ENCODE data around the gene CMTM4. TPM values are rescaled to one million over a fixed set of nuclear protein-coding genes. Genes with fewer than 3 reads are reported as not detected.

Gene CMTM4
- total and polyA plus RNA-seq, 5 experiments from 2014 or later = 0.15 to 3.1 (median 1.1) TPM; not detected in 1

GRCh38 chr16:66590322-66590721, 106.2 kb downstream of the CMTM4 start:
- Mint-ChIP-seq H3K27me3 (peaks cover 0 to 5% (median 0%) of the 10 kb centered on the region in 5 donors), H3K4me1 (peaks cover 13 to 50% (median 34%) of the 10 kb centered on the region in 4 donors), H3K4me3 (peak overlapping the region; percentile 77 to 91 (median 88)), H3K36me3 (no peaks in the 10 kb centered on the region), H3K9me3 (no peaks in the 10 kb centered on the region), H3K27ac (peak overlapping the region; percentile 49 to 93 (median 82))
- peak; percentile 55 for ATAC-seq
- peak in 2 of 10 donors; percentile 46 to 49 for DNase-seq
- POLR2A ChIA-PET = interaction anchor here (0.6 to 2.6 kb wide), 9 partner anchors 12 to 184 kb away, joined by 3 to 32 read pairs (median 4); partner anchors contain the start of gene CKLF

GRCh38 chr16:66588981-66589713, 107.4 kb downstream of the CMTM4 start:
- peak overlapping the region; percentile 77 to 91 (median 88) for H3K4me3 Mint-ChIP-seq
- POLR2A ChIA-PET = interaction anchor here (0.8 to 2.6 kb wide), 9 partner anchors 13 to 183 kb away, joined by 3 to 32 read pairs (median 4); partner anchors contain the start of gene CKLF
- no peaks in the 10 kb centered on the region for H3K9me3 Mint-ChIP-seq
- peaks cover 0 to 5% (median 0%) of the 10 kb centered on the region in 5 donors for H3K27me3 Mint-ChIP-seq
- H3K4me1 Mint-ChIP-seq = peaks cover 13 to 45% (median 34%) of the 10 kb centered on the region in 4 donors
- H3K27ac Mint-ChIP-seq = peak overlapping the region; percentile 18 to 91 (median 68)
- ATAC-seq (peak; percentile 95), DNase-seq (peak; percentile 35 to 85 (median 56))
- no peaks in the 10 kb centered on the region for H3K36me3 Mint-ChIP-seq

- peak overlapping the region in 9 of 10 donors; percentile 27 to 82 (median 74) for H3K27ac Mint-ChIP-seq
- no peaks in the 10 kb centered on the region for H3K36me3 Mint-ChIP-seq
- peaks cover 0 to 5% (median 0%) of the 10 kb centered on the region in 5 donors for H3K27me3 Mint-ChIP-seq
- no peak for ATAC-seq
- POLR2A ChIA-PET = interaction anchor here (1.2 kb wide), 1 partner anchor 25 kb away, joined by 4 read pairs; no protein-coding TSS in a partner anchor
- DNase-seq = no peak
- no peaks in the 10 kb centered on the region for H3K9me3 Mint-ChIP-seq
- peak overlapping the region in 9 of 10 donors; percentile 22 to 80 (median 71) for H3K4me3 Mint-ChIP-seq
- H3K4me1 Mint-ChIP-seq = peaks cover 13 to 45% (median 34%) of the 10 kb centered on the region in 4 donors
Observed at GRCh38 chr16:66587881-66588600, 108.5 kb downstream of the CMTM4 start.

GRCh38 chr16:66585481-66586239, 110.9 kb downstream of the CMTM4 start:
- peak overlapping the region in 1 of 10 donors; percentile 11 for H3K4me3 Mint-ChIP-seq
- POLR2A ChIA-PET = interaction anchor here (0.6 to 1.2 kb wide), 2 partner anchors 10 to 109 kb away, joined by 3 to 7 read pairs; no protein-coding TSS in a partner anchor
- peaks cover 13 to 42% (median 33%) of the 10 kb centered on the region in 4 donors for H3K4me1 Mint-ChIP-seq
- peak overlapping the region in 3 of 10 donors; percentile 4 to 46 (median 14) for H3K27ac Mint-ChIP-seq
- no peak for ATAC-seq
- peaks cover 0 to 13% (median 4%) of the 10 kb centered on the region in 5 donors for H3K27me3 Mint-ChIP-seq
- no peaks in the 10 kb centered on the region for H3K36me3 Mint-ChIP-seq
- no peaks in the 10 kb centered on the region for H3K9me3 Mint-ChIP-seq
- no peak for DNase-seq

GRCh38 chr16:66581246-66581952, 115.1 kb downstream of the CMTM4 start:
- H3K4me3 Mint-ChIP-seq = no peak overlapping the region
- H3K4me1 Mint-ChIP-seq = peaks cover 8 to 28% (median 24%) of the 10 kb centered on the region in 4 donors
- DNase-seq (no peak), ATAC-seq (no peak)
- no peak overlapping the region for H3K27ac Mint-ChIP-seq
- no peaks in the 10 kb centered on the region for H3K36me3 Mint-ChIP-seq
- peaks cover 5 to 41% (median 32%) of the 10 kb centered on the region in 5 donors for H3K27me3 Mint-ChIP-seq
- POLR2A ChIA-PET = interaction anchor here (1.3 kb wide), 1 partner anchor 23 kb away, joined by 4 read pairs; the partner anchor contains the start of gene CMTM3
- H3K9me3 Mint-ChIP-seq = no peaks in the 10 kb centered on the region

GRCh38 chr16:66580605-66581209, 115.8 kb downstream of the CMTM4 start:
- Mint-ChIP-seq H3K36me3 (no peaks in the 10 kb centered on the region), H3K27me3 (peaks cover 5 to 39% (median 32%) of the 10 kb centered on the region in 5 donors), H3K4me1 (peaks cover 8 to 25% (median 21%) of the 10 kb centered on the region in 4 donors), H3K27ac (no peak overlapping the region), H3K4me3 (peak overlapping the region in 3 of 10 donors; percentile 14 to 76 (median 20)), H3K9me3 (no peaks in the 10 kb centered on the region)
- DNase-seq = no peak
- POLR2A ChIA-PET = interaction anchor here (2.6 kb wide), 1 partner anchor 29 kb away, joined by 11 read pairs; the partner anchor contains the start of gene CKLF
- ATAC-seq = no peak

GRCh38 chr16:66578651-66579531, 117.7 kb downstream of the CMTM4 start, which contains the start of gene CMTM2:
Gene CMTM2 (plus strand): TSS chr16:66579463. CDS start chr16:66579608, 145 bp downstream.
- peak within 1 kb of the TSS; percentile 72 to 85 (median 76) for H3K4me3 Mint-ChIP-seq
- DNase-seq (peak in 6 of 10 donors; percentile 12 to 41 (median 24)), ATAC-seq (peak; percentile 63 to 79)
- no peaks in the 10 kb centered on the region for H3K9me3 Mint-ChIP-seq
- H3K27me3 Mint-ChIP-seq = peaks cover 5 to 39% (median 32%) of the 10 kb centered on the region in 5 donors
- peak within 1 kb of the TSS in 2 of 10 donors; percentile 62 to 67 for H3K27ac Mint-ChIP-seq
- POLR2A ChIA-PET = interaction anchor here (0.7 to 2.6 kb wide), 5 partner anchors 23 to 104 kb away, joined by 3 to 11 read pairs (median 3); partner anchors contain the start of gene CKLF
- no peaks in the 10 kb centered on the region for H3K36me3 Mint-ChIP-seq
- H3K4me1 Mint-ChIP-seq = peaks cover 8 to 25% (median 20%) of the 10 kb centered on the region in 4 donors

GRCh38 chr16:66576296-66576695, 120.2 kb downstream of the CMTM4 start:
- no peak for DNase-seq
- H3K27ac Mint-ChIP-seq = no peak overlapping the region
- peaks cover 10 to 25% (median 22%) of the 10 kb centered on the region in 4 donors for H3K4me1 Mint-ChIP-seq
- ATAC-seq = no peak
- H3K4me3 Mint-ChIP-seq = no peak overlapping the region
- H3K36me3 Mint-ChIP-seq = no peaks in the 10 kb centered on the region
- POLR2A ChIA-PET = interaction anchor here (1.0 to 2.4 kb wide), 2 partner anchors 14 to 27 kb away, joined by 3 to 6 read pairs; no protein-coding TSS in a partner anchor
- peaks cover 5 to 35% (median 32%) of the 10 kb centered on the region in 5 donors for H3K27me3 Mint-ChIP-seq
- no peaks in the 10 kb centered on the region for H3K9me3 Mint-ChIP-seq

GRCh38 chr16:66575060-66575459, 121.5 kb downstream of the CMTM4 start:
- no peak overlapping the region for H3K4me3 Mint-ChIP-seq
- peaks cover 4 to 27% (median 20%) of the 10 kb centered on the region in 5 donors for H3K27me3 Mint-ChIP-seq
- H3K9me3 Mint-ChIP-seq = no peaks in the 10 kb centered on the region
- H3K36me3 Mint-ChIP-seq = no peaks in the 10 kb centered on the region
- DNase-seq (no peak), ATAC-seq (no peak)
- H3K4me1 Mint-ChIP-seq = peaks cover 10 to 25% (median 20%) of the 10 kb centered on the region in 4 donors
- H3K27ac Mint-ChIP-seq = no peak overlapping the region
- POLR2A ChIA-PET = interaction anchor here (1.0 to 2.4 kb wide), 3 partner anchors 11 to 29 kb away, joined by 3 to 6 read pairs (median 3); no protein-coding TSS in a partner anchor

GRCh38 chr16:66574531-66574930, 122.0 kb downstream of the CMTM4 start:
- POLR2A ChIA-PET = interaction anchor here (1.0 to 2.4 kb wide), 2 partner anchors 29 to 30 kb away, joined by 6 read pairs; partner anchors contain the start of gene CMTM3
- DNase-seq (no peak), ATAC-seq (no peak)
- Mint-ChIP-seq H3K27ac (no peak overlapping the region), H3K27me3 (peaks cover 1 to 22% (median 18%) of the 10 kb centered on the region in 5 donors), H3K9me3 (no peaks in the 10 kb centered on the region), H3K4me1 (peaks cover 9 to 23% (median 14%) of the 10 kb centered on the region in 4 donors), H3K36me3 (no peaks in the 10 kb centered on the region), H3K4me3 (peak overlapping the region in 1 of 10 donors; percentile 38)

All from naive thymus-derived CD8-positive, alpha-beta T cell (primary cell).